Esophagus squamous epithelium (tissue), 5 donors: ENCODE measurements around the gene SLC25A33. TPM values are rescaled to one million over a fixed set of nuclear protein-coding genes. Genes with fewer than 3 reads are reported as not detected.

Source experiments
- DNase-seq: peaks from one replicate; lab custom pipeline; 2025; lab: John Stamatoyannopoulos, UW
- H3K27ac ChIP-seq, 4 donors: fragments of 200-600 bp; sonication (generic); one replicate each; pipeline ENCODE4 v1.5.1; 2016 to 2019; ENCODE audit warnings: mild to moderate bottlenecking in 1 of 4
- H3K27me3 ChIP-seq, 4 donors: fragments of 200-600 bp; sonication (generic); 1 replicate in 3 of 4; 2 replicates in 1 of 4; pipeline versions ENCODE4 v1.5.1 to v1.6.0; 2017 to 2021; ENCODE audit warnings: antibody characterized with exemption in 1 of 4
- H3K36me3 ChIP-seq, 3 donors: fragments of 200-600 bp; sonication (generic); one replicate each; pipeline ENCODE4 v1.5.1; 2016 to 2019
- H3K4me1 ChIP-seq, 3 donors: fragments of 200-600 bp; sonication (generic); one replicate each; pipeline ENCODE4 v1.5.1; 2017 to 2019
- H3K4me3 ChIP-seq, 4 donors: fragments of 200-600 bp; sonication (generic); 1 replicate in 3 of 4; 2 replicates in 1 of 4; pipeline ENCODE4 v1.5.1; 2016 to 2019; ENCODE audit warnings: mild to moderate bottlenecking in 2 of 4, moderate library complexity in 1 of 4
- H3K9me3 ChIP-seq, 3 donors: fragments of 200-600 bp; sonication (generic); one replicate each; pipeline ENCODE4 v1.5.1; 2016 to 2019
- CTCF ChIP-seq, 6 experiments: fragments of 450-650 bp in 4 of 6; fragments of 200-600 bp in 2 of 6; sonication (generic) in 2 of 6; IDR thresholded peaks; one replicate each; pipeline ENCODE4 v1.5.1; 2016 to 2019; ENCODE audit warnings: antibody characterized with exemption in 6 of 6, mild to moderate bottlenecking in 4 of 6, moderate library complexity in 4 of 6
- POLR2A ChIP-seq, 4 donors: fragments of 450-650 bp; IDR thresholded peaks; one replicate each; pipeline ENCODE4 v1.6.1; 2017; ENCODE audit warnings: antibody characterized with exemption in 4 of 4, mild to moderate bottlenecking in 4 of 4, moderate library complexity in 3 of 4
- WGBS, 2 donors: methylation state at CpG; one replicate each; pipeline ENCODE4 v1.1.5; 2018; 5-methylcytosine and 5-hydroxymethylcytosine counted together
- intact Hi-C: fragments of 100-400 bp; cut with DNase I; formaldehyde crosslinking; loops from one replicate; pipeline ENCODE4 v1.15.0; 2022
- total RNA-seq, 4 donors: library from RNA; depleted of rRNA; stranded (reverse); fragments of >200 nt; gene quantifications; one replicate each; pipeline ENCODE4 v1.1.0, GENCODE V29; 2016
- donor health status: DM: yes; HTN: yes; CAD: no.

Gene SLC25A33
- total RNA-seq, 4 donors from 2014 or later, result 4.2 to 7.2 (median 5.7) TPM

- Histone ChIP-seq H3K9me3 (no peaks in the 10 kb centered on the region), H3K4me1 (peaks cover 19 to 28% (median 22%) of the 10 kb centered on the region in 3 donors), H3K4me3 (no peak overlapping the region), H3K27me3 (no peaks in the 10 kb centered on the region), H3K27ac (no peak overlapping the region), H3K36me3 (peaks cover 4 to 49% (median 12%) of the 10 kb centered on the region in 3 donors)
- no peak for DNase-seq
- 70 to 74% methylated on average over 9 to 12 of the region's 27 CpGs for WGBS, 2 donors
- intact Hi-C loops, result no loop called here
- no peak for TF ChIP-seq POLR2A (IDR thresholded peaks at IDR 0.05)
Observed at GRCh38 chr1:9596415-9597123, 57.3 kb downstream of the SLC25A33 start.

GRCh38 chr1:9597361-9598315 is 58.4 kb downstream of the SLC25A33 start:
- 70 to 90% methylated on average over 3 to 7 of the region's 14 CpGs for WGBS, 2 donors
- Histone ChIP-seq H3K27me3 (no peaks in the 10 kb centered on the region), H3K27ac (no peak overlapping the region), H3K36me3 (peaks cover 14 to 60% (median 16%) of the 10 kb centered on the region in 3 donors), H3K9me3 (no peaks in the 10 kb centered on the region), H3K4me3 (no peak overlapping the region), H3K4me1 (peaks cover 15 to 18% (median 16%) of the 10 kb centered on the region in 3 donors)
- intact Hi-C loops, result no loop called here
- DNase-seq, result no peak
- no peak for TF ChIP-seq POLR2A (IDR thresholded peaks at IDR 0.05)
- no peak for TF ChIP-seq CTCF (IDR thresholded peaks at IDR 0.05)

- WGBS, 2 donors, result 89 to 92% methylated on average over 5 to 17 of the region's 18 CpGs
- Histone ChIP-seq H3K9me3 (no peaks in the 10 kb centered on the region), H3K27me3 (no peaks in the 10 kb centered on the region), H3K4me3 (no peak overlapping the region), H3K4me1 (peaks cover 8 to 11% (median 9%) of the 10 kb centered on the region in 3 donors), H3K27ac (no peak overlapping the region), H3K36me3 (peaks cover 15 to 67% (median 16%) of the 10 kb centered on the region in 3 donors)
- intact Hi-C loops, result no loop called here
- no peak for DNase-seq
- TF ChIP-seq CTCF (IDR thresholded peaks at IDR 0.05), result no peak
- TF ChIP-seq POLR2A (IDR thresholded peaks at IDR 0.05), result no peak
Observed at GRCh38 chr1:9598316-9598700, 59.0 kb downstream of the SLC25A33 start.

- peaks cover 16 to 81% (median 20%) of the 10 kb centered on the region in 3 donors for H3K36me3 ChIP-seq
- intact Hi-C loops, result no loop called here
Observed at GRCh38 chr1:9599741-9600140, 60.5 kb downstream of the SLC25A33 start.

More at GRCh38 chr1:9599741-9600140, 60.5 kb downstream of the SLC25A33 start:
- Histone ChIP-seq H3K4me1 (no peaks in the 10 kb centered on the region), H3K27me3 (no peaks in the 10 kb centered on the region), H3K27ac (no peak overlapping the region), H3K9me3 (no peaks in the 10 kb centered on the region), H3K4me3 (no peak overlapping the region)
- no peak for TF ChIP-seq POLR2A (IDR thresholded peaks at IDR 0.05)
- TF ChIP-seq CTCF (IDR thresholded peaks at IDR 0.05), result no peak
- DNase-seq, result no peak
- WGBS, 2 donors, result 75 to 90% methylated on average over 2 to 7 of the region's 10 CpGs
